GM18867 (cell line): Measurements from ENCODE around the gene TMA7.

Source experiments
- ATAC-seq: cut with Tn5 transposase; IDR thresholded peaks from one replicate; pipeline ENCODE4 v1.9.1; 2021; ENCODE audit warnings: mild to moderate bottlenecking, moderate library complexity; ENCODE audit not compliant: unreplicated experiment

TMA7 gene

GRCh38 chr3:48422272-48422671 is 17.8 kb upstream of the TMA7 start:
- no peak for ATAC-seq

DNA sequence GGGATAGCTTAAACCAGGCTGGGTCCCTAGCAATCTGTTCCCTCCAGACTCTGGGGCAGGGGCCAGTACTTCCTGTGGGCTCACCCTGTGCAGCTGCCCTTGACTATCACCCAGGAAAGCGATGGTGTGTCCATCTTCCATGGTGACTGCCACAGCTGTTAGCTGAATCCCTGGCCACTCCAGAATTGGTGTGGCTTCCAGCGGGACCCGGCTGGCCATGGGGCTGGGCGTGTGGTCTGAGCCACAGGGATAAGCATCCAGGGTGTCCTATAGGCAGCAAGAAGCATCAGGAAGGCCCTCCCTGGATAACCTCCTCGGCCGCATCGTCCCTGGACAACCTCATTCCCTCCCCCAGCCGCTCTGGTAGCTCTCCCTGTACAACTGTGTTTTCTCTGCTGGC is 17.4 kb upstream of the TMA7 start:
- ATAC-seq, result no peak

- ATAC-seq, result no peak
Measured at GRCh38 chr3:48423241-48423882, 16.7 kb upstream of the TMA7 start.

DNA sequence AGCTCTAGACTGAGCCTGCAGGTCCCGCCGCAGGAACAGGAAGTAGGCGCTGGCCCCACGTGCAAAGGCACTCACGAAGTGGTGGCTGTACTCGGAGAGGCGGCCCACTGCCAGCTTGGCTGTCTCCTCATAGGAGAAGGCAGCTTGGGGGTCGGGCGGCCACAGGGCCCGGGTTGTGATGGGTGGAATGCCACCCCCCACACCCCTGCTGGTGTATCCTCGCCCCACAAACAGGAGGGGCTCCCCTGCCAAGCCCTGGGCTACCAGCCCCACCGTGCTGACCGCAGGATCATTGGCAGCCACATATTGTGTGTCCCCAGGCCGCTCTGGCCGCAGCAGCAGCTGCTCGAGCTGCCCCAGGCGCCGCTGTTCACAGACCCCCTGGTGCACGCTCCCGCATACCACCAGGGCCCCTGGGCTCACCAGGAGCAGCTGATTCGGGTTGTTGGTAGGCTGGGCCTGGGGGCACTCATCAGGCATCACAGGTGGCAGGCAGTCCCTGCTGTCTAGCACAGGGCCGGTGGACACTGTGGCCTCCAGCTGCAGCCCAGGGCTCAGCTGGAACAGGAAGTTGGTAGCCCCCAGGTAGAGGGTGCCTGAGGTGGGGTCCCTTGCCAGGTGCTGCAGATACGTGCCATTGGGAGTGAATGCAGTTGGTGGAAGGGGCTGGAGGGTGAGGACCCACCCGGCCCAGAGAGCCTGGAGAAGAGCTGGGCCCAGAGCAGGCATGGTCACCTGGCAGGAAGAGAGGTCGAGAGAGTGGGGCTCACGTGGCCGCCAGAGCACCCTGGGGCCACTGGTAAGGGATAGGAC is 16.0 kb upstream of the TMA7 start:
- no peak for ATAC-seq

GRCh38 chr3:48425281-48425812 is 14.7 kb upstream of the TMA7 start:
- no peak for ATAC-seq

DNA sequence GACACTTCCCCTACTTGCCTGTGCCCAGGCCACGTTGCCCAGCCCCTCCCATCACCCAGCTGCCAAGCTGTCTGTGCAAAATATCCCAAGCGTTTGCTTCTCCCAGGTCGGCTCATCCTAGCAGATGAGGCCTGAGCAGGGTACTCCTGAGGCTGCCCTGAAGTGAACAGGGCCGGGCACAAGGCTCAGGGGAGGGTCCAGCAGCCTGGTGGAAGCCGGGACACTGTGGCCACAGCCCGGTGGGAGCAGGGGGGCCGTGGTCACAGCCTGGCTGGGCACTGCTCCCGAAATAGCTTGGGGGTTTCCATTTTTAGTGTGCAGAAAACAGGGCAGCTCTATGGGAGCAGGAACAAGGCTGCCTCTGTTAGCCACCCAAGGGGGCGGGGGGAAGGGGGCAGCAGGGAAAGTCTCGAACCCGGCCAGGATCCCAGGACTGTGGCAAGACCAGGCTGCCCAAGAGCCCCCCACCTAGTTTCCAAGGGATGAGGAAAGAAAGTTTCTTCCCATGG is 13.6 kb upstream of the TMA7 start:
- ATAC-seq, result no peak

GRCh38 chr3:48426944-48427629 is 13.0 kb upstream of the TMA7 start:
- no peak for ATAC-seq

- no peak for ATAC-seq
Measured at GRCh38 chr3:48427630-48427962, 12.5 kb upstream of the TMA7 start.

- ATAC-seq, result no peak
Measured at GRCh38 chr3:48428088-48428571, 11.9 kb upstream of the TMA7 start.

- ATAC-seq, result no peak
Measured at GRCh38 chr3:48428572-48429316, 11.3 kb upstream of the TMA7 start.

GRCh38 chr3:48429317-48429959 is 10.6 kb upstream of the TMA7 start:
- ATAC-seq, result no peak

GRCh38 chr3:48429960-48430707 is 9.9 kb upstream of the TMA7 start, which contains the start of gene PLXNB1:
PLXNB1 (minus strand) TSS chr3:48430086; CDS start chr3:48424611, 5,475 bp downstream.
- no peak for ATAC-seq

DNA sequence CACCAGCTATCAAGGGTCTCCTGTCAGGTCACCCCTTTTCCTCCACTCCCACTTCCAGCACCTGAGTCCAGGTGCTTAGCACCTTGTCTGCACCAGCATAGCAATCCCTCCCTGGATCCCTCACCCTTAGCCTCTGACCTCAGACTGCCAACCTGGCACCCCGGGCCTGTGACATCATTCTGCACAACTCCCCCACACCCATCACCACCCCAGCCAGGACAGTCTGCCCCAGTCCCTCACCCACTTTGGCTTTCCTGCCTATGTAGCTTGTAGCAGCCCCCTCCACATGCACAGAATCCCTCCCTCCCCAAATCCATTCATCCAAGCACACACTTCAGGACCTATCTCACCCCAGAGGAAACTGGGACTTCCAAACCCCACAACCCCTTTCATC is 9.4 kb upstream of the TMA7 start:
- no peak for ATAC-seq

DNA sequence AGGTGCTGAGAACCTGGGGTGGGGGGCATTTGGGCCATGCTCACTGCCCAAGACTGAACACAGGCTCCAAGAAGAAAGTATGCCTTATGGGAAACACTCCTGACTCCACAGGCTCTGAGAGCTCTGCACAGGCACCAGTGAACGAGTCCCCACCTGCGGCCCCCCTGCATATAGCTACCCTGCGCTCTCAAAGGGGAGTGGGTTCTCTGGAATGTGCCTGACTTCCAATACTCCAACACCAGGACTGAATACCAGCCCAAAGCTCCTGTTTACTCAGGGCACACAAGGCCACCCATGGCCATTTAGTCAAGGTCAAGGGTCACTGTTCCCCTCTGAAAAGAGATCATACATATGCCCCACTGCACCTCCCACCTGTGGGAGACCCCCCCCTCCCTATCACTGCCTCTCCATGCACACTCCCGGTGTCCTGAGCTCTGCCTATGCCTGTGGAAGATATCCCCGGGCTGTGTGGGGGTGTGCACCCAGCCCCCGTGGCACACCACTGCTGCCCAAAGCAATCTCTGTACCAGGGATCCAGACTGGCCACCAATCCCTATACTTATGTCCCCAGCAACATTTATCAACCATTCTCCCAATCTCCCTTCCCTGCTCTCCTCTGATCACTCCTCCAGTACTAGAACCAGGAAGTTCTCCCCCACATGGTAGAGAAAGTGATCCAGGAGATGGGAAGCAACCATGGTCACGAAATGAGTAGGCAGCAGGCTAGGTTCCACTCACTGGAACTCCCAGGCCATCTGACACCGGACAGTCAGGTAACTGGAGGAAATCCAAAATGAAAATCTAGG is 8.6 kb upstream of the TMA7 start:
- ATAC-seq, result no peak

DNA sequence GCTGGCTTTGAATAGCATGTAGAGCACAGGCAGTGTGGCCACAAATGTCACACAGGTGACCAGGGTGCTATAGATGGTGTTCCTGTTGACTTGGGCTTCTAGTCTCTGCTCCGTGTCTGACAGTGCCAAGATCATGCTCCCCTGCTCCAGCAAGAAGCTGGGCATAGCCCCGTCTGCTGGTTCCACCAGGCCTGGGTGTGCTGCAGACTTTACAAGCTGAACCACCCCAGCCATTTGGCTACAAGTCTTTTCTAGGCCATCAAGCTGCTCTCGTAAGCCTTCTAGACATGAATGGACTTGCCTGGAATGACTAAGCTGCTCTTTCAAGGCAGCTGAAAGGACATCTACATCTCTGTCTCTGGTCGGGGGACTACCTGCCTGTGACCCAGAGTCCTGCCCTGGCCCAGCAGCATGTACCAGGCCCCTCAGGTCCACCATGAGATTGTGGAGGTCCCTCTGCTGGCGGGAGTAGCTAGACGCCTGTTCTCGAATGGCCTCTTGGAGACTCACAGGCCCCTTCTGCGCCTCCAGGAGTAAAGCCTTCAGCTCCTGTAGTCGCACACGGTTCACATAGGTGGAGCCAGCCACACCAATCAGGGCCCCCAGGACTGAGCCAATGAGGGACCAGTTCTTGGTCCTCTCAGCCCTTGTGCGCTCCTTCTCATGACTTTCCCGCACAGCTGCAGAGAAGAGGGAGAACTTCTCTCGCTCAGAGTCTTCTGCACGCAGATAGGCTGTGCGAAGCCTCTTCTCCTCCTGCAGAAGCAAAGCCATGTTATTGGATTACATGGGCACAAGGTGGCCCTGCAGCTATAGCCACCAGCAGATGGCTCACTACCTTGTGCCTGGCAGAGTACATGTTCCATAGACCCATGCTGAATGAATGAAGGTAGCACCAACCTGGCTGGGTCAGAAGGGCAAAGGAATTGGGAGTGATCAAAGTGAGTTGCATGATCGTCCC is 7.4 kb upstream of the TMA7 start:
- ATAC-seq, result no peak

- no peak for ATAC-seq
Measured at GRCh38 chr3:48433472-48434118, 6.5 kb upstream of the TMA7 start.
